HG02981 (cell line): ENCODE measurements around the gene RTN4RL1.

Source experiments
- ATAC-seq: cut with Tn5 transposase; IDR thresholded peaks from one replicate; pipeline ENCODE4 v1.9.1; 2021; ENCODE audit warnings: mild to moderate bottlenecking, moderate library complexity; ENCODE audit not compliant: unreplicated experiment

The RTN4RL1 gene

DNA sequence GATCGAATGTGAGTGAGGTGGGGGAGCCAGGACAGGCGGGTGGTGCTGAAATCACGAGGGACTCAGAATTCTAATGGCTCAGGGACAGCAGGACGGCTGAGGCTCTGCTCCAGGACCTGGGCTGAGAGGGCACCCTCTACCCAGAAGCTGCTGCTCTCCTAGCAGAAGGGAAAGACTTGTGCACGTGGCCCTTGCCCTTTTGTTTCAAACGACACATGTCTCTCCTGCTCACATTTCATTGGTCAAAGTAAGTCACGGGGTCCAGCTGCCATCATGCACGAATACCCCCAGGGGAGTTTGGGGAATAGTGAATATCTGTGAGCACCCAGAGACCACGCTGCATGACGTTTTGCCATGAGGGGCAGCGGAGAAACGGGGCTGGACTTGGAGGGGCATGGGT lies 73.2 kb downstream of the RTN4RL1 start:
- no peak for ATAC-seq

DNA sequence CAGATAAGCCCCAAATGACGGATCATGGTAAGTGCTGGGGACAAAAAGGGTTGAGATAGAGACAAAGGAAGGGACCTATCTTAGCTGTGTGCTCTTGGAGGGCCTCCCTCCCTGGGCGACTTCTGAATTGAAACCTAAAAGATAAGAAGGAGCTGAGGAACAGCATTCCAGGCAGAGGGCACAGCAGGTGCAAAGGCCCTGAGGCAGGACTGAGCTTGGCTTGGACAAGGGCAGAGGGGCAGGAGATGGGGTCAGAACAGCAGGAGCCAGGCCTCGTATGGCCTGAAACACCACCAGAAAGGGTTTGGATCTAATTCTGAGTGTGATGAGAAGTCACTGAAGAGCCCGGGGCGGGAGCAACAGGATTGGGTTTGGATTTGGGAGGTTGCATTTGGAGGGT lies 75.4 kb downstream of the RTN4RL1 start:
- ATAC-seq: no peak

GRCh38 chr17:1948517-1948825 lies 76.7 kb downstream of the RTN4RL1 start:
- no peak for ATAC-seq

DNA sequence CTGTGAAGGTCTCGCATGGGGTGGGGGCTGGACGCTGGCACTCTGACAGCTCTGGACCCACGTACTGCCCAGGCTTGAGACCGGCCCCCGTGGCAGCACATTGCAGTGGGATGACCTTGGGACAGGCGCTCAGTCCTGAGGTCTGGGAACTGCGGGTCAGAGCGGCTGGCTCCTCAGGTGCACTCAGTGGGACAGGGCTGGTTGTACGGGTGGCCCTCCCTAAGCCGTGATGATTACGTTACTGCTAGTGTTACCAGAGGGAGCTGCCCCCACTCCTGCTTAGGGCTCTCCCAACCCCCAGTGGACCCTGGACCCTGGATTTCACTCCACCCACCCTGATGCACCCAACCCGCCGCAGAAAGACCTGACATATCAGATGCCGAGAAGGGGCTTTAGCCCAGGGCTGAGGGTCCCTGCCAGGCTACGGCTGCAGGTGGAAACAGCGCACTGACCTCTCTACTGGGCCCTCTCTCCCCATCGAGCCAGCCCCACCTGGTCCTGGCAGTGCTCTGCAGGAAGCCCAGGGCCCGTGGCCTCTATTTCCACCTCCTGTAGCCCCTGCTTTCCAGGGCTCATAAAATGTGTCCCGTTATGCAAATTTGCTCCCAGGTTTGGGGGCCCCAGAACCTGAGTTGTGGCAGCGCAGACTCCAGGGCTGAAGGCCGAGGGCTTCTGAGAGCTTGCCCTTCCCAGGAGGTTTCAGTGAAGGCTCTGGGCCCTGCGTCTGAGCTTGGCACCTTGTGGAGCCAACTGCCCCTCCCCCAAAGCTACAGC lies 77.2 kb downstream of the RTN4RL1 start:
- no peak for ATAC-seq

DNA sequence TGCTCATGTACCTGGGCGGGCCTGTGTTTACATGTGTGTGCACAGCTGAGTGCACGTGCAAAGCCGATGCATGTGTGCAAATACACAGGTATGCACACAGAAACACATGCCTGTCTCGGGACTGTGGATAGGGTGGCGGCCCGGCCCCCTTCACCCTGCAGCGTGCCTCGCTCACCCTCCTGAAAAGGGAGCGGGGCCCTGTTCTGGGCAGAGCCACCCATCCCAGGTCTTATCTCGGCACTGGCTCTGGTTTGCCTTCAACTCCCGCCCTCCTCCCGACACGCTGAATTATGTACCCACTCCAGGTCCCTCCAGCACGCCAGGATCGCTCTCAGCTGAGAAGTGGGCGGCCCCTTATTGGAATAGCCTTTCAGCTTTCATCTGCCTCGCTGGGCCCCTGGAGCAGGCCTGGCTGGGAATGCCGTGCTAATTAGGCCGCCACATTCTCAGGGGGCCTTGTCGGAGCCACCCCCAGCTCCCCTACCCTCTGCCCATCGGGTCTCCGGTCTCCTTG lies 77.8 kb downstream of the RTN4RL1 start:
- ATAC-seq: no peak

GRCh38 chr17:1946021-1946932 lies 78.9 kb downstream of the RTN4RL1 start:
- ATAC-seq: no peak

- ATAC-seq: no peak
Observed at GRCh38 chr17:1945621-1946020, 79.5 kb downstream of the RTN4RL1 start.

- ATAC-seq: no peak
Observed at GRCh38 chr17:1943436-1943831, 81.7 kb downstream of the RTN4RL1 start.

DNA sequence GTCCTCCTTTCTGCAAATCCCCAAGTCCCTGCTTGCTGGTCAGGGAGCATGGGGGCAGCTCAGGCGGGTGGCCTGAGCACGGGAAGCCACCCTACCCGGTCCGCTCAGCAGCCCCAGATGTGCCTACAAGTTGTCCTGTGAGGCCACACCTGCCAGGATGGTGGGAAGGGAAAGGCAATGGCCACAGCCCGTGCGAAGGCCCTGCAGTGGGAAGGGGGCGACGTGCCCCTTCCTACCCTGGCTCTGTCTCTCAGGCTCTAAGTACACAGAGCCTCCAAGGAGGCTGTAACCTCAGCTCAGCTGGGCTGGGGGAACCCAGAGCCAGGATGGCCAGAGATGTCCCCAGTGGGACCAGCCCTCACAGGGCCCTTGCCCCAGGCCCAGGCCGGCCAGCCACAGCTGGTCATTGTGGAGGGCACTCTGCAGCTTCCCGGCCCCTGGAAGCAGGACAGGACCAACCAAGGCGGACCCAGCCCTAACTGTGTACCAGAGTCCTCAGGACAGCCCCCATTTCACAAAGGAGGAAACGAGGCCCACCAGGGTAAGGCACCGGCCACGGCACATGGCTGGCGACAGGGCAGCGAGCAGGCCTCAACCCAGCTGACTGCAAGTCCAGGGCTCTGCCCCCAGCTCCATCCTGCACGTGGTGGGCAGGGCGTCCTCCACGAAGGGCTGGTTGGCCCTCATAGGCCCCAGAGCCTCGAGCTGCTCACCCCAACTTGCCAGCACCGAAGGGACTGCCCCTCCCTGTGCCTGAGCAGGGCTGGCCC lies 82.3 kb downstream of the RTN4RL1 start:
- no peak for ATAC-seq

DNA sequence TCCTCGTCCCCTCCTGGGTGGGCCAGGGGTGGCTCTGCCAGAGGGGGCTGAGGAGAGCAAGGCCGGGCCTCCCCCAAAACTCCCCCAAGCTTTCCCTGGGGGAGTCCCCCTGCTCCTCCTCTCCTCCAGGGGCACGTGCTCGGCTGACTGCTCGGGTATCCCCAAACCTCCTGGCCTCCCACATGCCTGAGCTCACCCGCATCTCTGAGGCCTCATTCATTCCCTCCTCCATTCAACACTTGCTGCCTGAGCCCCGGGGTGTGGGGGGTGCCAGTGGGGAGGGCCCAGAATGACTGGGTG lies 83.1 kb downstream of the RTN4RL1 start:
- no peak for ATAC-seq

GRCh38 chr17:1941272-1942065 lies 83.7 kb downstream of the RTN4RL1 start:
- ATAC-seq: no peak

- no peak for ATAC-seq
Observed at GRCh38 chr17:1940810-1941185, 84.3 kb downstream of the RTN4RL1 start.

DNA sequence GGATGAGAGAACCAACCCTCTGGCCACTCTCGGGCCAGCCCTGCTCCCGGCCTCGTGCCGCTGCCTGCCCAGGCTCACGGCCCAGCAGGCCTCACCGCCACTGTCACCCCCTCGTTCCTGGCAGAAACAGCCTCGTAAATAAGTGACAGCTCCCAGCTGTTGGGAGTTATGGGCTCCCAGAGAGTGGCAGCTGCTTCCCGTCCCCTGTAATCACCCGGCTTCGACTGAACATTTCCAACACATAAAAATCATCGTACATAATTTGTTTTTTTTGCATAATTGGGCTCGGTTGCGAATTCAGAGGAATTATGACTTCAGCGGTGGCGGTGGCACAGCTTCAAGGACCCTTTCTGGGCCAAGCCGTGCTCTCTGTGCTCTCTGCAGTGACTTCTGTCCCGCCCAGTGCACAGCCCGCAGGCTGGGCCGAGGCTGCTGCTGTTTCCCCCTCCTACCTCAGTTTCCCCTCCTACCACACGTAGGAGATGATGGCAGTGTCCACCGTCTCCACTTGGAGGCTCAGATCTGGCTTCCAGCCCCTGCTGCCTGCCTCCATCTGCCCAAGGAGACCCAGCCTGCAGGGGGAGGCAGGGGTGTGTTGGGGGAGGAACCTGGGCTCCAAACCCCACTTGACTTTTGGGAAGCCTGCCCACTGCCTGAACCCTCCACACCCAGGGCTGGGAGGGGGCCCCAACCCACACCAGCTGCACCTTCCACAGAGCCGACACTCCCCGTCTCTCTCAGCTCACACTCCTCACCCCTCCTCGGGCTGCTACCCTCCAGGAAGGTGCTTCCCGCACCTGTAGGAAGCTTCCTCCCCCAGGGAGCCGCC lies 84.9 kb downstream of the RTN4RL1 start:
- ATAC-seq: no peak

- ATAC-seq: no peak
Observed at GRCh38 chr17:1937461-1937860, 87.7 kb downstream of the RTN4RL1 start.

DNA sequence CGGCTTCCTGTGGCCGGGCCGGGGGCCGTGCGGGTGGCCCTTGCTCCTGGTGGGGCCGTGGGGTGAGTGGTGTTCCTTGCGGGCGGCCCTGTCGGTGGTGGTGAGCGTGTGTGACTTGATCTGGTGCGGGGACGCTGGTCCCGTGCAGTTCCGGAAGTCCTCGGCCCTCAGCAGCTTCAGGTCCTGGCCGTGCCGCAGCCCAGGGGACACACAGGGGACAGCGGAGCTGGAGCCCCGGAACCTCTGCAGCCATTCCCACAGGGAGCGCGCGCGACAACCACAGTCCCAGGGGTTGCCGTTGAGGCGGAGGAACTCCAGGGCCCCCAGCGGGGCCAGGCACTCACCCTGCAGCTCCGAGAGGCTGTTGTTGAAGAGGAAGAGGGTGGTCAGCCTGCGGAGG lies 88.4 kb downstream of the RTN4RL1 start:
- ATAC-seq: no peak

DNA sequence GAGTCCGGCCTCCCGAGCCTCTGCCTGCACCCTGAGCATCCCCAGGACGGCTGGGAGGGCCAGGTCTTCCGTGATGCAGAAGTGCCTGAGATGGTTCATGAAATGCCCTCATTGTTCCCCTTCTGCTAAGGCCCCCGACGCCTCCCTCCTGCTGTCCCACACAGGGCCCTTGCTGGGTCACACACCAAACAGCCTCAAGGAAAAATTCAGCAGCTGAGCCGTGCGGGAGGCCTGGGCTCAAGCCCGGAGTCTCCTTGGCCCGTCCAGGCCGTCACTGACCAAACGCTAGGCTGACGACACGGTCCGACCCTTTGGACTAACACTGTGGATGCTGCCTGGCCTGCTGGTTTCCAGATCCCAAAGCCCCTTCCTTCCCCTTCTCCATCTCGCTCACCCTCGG lies 90.2 kb downstream of the RTN4RL1 start:
- no peak for ATAC-seq

GRCh38 chr17:1933875-1934715 lies 91.0 kb downstream of the RTN4RL1 start:
- no peak for ATAC-seq

DNA sequence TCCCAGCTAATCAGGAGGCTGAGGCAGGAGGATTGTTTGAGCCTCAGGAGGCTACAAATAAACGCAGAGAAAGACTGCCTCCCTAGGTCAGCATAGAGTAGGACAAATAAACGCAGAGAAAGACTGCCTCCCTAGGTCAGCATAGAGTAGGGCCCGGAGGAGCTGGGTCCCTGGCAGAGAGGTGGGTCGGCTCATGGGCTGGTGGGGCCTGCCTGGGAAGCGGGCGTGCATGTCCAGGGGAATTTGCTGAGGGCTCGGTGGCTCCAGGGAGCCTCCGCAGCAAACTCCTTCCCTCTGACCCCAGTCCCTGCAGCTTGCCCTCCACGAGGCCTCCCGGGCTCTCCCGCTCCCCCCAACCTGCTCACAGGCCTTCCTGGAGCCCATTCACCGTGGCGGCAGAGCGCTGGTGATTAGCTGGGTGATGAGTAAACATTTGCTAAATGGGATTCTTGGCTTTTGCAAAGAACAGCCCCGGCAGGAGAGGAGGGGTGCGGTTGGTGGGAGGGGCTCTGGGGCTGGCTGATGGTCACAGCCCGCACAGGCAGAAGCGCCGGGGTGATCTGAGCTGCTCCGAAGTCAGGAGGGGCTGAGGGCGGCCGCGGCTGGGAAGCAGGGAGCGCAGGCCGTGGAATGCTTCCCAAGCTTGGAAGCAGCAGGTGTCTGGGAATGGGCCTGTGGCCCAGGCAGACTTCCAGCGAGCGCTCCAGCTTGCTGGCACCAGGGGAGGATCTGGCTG lies 93.1 kb downstream of the RTN4RL1 start:
- no peak for ATAC-seq

GRCh38 chr17:1930337-1930645 lies 94.8 kb downstream of the RTN4RL1 start:
- ATAC-seq: no peak
